Activated T-cell treated with anti-CD3 and anti-CD28 coated beads, Interleukin-2, amount 50 U/mL, for 48 hours (primary cell): Measurements from ENCODE around the gene TNNI3K.

ENCODE experiments used
- DNase-seq, 2 experiments: peaks; one replicate each; pipeline ENCODE4 v3.0.0-alpha.2; 2020

The TNNI3K gene

DNA sequence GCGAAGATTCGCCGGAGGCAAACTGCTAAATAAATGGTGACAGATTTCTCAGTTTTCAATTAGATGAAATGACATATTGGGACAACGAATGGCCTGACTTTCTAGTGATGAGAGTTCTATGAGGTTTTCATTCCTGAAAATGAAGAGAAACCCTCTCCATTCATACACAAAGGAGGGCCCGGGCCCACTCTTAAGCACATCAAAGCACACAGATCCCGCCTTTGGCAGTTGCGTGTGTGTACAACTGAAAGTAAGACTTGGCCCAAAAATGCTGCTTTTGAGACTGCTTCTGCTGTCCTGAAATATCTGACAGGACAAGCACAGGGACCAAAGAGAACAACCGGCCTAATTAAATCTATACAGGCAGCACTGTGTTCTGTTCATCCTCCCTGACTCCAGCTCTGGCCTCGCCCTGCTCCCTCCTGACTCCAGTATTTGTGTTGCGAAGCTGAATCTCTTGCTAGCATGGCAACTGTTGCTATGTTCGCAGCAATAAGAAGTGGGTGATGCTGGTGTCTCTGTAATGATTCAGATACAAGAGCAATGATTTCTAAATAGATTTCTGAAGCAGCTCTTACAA is 269.8 kb downstream of the TNNI3K start:
- no peak for DNase-seq

DNA sequence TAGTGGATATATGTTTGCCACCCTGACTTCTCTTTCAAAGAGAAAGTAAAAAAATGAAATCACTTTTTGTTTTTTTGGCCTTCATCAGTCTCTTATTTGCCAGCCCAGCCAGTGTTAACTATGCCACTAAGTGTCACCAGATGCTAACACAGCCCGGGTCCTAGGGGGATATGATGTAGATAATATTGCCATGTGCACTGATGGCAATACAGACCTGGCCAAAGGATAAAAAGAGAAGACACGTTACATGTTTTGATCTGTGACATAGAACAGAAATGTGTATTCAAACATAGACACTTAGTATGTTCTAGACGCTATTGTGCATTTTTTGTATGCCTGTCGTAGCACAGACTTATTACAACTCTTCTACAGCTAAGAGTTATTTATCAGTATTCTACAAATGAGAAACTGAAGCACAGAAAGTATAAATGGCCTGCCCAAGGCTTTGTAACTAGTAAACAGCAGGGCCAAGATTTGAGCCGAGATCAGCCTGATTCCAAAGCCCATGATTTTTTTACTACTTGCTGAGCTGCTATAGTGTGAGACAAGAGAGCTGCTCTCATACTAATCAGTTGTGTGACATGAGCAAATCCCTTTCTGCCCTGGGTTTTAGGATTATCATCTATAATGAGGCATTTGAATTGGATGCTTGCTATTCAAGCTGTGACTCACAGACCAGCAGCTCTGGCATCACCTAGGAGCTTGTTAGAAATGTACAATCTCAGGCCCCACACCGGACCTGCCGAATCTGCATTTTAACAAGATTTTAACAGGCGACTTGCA is 270.9 kb downstream of the TNNI3K start:
- DNase-seq = no peak

DNA sequence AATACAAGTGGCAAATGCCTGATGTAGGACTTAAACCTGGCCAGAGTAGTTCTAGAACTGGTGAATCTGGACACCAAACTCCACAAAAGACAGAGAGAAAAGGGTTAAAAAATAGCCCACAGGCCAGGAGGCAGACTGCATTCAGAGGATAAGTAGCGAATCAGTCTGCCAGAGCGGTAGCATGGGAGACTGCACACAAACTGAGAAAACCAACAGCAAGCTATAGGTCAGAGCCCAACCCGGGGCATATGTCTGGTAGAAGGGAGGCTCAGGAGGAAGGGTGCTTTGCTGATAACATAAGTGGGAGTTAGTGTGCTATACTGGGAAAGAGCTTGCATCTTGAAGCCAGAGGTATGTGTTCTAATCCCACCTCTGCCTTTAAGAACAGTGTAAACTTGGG is 273.3 kb downstream of the TNNI3K start:
- no peak for DNase-seq

DNA sequence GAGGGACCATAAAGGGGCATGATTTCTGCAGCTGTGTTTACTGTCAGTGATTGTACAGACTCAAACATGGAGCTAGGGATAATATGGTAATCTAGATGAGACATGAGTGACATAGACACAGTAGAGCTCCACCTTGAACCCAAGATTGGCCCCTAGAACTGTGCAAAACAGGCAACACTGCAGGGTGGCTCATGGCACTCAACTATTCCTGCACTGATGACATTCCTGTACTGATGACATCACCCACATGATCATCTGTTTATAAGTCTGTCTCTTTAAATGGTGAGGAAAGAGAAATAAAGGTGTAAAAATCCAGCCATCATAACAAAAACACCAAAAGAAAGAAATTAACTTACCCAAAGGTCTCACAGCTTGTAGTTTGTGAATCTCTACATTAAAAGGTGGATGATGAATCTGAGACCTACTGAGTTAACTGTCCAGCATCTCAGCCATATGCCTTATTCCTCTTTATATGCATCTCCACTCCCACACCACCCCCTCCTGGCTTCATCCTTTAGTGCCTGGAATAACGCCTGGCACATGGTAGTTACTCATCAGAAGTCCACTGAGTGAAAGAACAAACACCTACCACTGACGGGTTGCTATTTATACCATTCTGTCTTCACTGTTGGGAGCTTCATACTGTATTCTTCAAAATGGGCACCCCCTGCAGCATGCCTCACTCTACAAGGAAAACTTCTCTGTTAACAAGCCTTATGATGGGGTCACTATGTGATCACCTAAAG is 277.2 kb downstream of the TNNI3K start, which contains the start of gene LRRC53:
Gene LRRC53, minus strand, starts transcription at position 442 of the 746 bp plus-strand sequence. CDS start 29,262 bp downstream, outside the sequence.
- DNase-seq = no peak

DNA sequence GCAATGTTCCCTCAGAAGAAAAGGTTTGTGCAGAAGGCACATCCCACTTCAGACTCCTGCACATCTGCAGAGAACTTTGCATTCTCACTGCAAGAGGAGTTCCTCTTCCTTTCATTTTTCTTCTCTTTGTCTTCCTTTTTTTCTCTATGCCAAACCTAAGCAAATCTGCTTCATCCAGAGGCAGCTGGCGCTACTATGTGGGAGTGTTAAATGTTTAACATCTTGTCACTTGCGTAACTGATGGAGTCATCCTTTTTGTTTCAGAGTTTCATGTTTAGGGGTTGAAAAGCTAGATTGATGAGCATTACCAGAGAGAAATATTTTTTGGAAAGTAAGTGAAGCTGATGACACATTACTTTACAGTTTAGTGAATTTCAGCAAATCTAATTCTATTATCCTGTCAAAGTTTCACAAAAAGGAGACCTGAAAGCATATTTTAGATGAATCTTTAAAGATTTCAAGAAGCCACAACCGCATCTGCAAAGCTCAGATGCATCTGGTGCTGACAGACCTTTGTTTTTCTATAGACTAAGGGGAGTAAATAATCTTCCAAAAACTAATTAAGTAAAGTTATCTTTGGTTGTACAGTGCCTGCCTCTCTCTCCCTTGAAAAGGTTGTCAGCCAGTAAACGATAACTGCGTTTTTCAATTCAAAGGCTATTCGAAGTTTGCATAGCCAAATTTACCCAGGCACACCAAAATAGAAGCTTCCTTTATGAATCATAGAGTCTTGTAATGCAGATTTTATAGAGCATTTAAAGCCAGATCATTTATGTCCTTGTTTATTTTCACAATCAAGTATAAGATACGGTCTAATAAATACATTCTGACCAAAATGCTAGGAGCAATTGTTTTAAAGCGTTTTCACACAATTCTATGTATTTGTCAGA is 278.5 kb downstream of the TNNI3K start:
- DNase-seq = no peak

DNA sequence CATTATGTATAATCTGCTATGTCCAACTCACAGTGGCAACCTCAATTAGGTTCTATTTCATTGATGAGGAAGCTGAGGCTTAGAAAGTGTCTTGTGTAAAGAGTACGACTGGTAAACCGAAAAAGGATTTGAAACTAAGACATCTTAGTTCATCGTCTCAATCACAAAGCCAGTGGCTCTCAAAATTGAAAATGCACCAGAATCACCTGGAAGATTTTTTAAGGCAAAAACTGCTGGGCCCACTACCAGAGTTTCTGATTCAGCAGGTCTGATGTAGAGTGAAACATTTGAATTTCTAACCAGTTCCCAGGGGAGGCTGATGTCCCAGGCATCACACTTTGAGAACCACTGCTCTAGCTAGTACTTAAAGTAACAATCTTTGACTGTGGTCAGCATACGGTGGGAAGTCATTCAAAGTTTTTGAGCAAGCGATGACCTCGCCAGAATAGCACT is 282.4 kb downstream of the TNNI3K start:
- DNase-seq = no peak

DNA sequence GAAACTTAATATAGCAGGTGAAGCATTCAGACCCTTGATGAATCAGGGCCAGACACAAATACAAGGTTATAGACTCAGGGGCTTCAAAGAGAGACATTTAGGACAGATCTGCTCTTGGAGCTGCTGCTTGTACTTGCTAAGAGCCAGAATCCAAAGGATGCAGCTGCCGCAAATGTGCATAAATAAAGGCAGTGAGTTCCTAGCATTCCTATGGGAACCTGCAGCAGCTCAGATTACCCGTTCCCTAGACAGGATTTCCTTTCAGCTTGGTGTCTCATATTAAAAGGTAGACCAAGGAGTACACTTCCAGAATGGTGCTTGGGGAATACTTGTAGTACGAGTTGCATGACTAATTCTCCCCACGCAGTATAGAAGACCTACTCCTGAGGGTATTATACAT is 287.0 kb downstream of the TNNI3K start:
- DNase-seq = no peak

DNA sequence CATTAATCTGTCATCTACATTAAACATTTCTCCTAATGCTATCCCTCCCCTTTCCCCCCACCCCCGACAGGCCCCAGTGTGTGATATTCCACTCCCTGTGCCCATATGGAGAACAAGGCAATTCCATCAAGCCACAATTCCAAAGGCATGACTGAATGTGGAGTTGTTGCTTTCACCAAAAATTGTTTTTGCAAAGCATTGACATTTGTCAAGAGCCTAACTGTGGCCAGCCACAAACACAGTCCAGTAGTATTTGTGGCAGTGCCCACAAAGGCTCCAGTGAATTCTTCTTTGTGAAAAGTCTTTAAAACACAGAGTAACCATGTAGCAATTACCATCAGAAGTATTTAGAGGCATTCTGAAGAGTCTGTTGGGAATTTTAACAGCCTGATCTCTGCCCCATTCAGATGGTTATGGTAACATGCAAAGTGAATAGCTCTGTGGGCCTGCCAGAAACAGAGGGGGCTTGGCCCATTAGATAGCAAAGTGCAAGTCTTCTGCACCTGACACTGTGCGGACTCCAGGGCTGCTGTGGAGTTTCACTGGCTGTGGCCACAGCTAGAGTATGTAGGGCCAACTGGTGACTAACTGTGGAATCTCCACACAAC is 288.8 kb downstream of the TNNI3K start:
- DNase-seq = no peak

DNA sequence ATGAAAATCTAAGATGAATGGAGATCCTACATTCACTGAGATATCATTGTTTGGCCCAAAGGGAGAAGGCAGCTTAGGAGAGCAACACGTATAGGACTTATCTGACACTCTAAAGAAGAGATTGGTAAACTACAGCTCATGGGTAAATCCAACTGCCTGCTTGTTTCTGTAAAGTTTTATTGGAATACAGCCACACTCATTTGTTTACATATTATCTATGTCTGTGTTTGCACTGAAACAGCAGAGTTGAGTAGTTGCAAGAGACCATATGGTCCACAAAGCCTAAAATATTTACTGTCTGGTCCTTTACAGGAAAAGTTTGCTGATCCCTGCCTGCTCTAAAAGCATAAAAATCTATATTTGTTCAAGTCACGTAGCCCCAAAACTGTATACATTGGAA is 291.5 kb downstream of the TNNI3K start:
- no peak for DNase-seq

DNA sequence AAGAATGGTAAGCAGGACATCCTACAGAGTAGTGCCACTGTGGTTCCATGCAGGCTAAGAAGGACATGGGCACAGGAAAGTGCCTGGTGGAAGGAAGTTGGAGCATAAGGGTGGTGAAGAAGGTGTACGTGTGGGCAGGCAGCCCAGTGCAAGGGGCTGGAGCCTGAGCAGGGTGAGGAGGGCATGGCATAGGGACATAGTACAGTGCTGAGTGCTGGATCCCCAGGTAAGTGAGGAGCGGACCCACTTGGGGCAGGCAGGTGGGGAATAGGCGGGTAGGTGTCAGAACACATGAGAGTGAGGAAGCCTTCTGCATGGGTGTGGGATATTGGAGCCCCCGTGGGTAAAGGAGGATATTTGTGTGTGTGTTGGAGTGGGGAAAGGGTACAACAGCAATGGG is 292.9 kb downstream of the TNNI3K start:
- no peak for DNase-seq

DNA sequence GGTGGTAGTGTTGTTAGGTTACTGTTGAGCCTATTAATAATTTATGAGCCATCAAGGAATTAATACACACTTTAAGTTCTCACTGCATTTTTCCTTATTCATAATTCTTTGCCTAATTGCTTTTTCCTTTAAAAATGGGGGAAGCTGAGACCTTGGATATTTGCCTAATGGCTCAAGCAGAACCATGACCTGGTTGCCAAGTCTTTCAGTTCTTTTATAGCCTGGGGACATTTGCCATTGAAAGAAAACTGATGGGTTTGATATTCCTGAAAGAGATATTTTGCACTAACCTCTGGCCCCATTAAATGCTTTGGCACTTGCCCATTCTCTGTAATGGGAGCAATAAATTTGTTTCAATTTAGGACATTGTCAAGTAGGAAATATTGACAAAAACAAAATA is 295.7 kb downstream of the TNNI3K start:
- DNase-seq = no peak

DNA sequence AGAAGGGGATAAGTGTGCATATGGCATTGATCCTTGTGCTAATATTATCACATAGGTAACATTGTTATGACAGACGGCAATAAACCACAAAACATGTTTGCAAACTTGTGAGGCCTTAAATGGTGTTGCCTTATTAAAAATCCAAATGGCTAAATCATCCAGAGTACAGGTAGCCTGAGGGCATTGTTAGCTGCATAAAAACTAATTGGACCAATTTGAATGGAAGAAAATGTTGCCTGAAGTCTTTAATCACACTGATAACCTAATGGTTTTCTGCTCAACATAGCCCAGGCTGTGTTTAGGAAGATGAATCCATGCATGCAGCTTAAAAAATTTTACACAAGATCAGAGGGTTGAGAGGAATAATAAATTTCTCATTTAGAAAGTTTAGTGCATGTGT is 296.6 kb downstream of the TNNI3K start:
- DNase-seq = no peak

DNA sequence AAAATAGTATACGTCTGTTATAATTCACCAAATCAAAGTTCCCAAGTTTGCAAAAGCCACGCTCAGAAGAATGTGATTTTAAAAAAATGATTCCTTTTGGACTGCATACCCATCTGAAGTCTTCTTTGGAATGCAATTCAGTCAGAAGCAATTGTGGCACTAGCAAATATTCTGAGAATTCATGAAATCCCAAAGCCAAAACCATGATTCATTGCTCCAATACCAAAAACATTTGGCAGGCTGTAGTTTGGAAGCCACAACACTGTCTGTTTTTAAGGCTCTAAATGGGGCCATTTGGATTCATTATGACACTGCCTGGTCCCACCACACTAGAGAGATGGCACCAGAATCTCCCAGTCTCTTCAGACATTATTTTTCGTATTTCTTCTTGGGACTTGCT is 299.1 kb downstream of the TNNI3K start:
- DNase-seq = no peak

DNA sequence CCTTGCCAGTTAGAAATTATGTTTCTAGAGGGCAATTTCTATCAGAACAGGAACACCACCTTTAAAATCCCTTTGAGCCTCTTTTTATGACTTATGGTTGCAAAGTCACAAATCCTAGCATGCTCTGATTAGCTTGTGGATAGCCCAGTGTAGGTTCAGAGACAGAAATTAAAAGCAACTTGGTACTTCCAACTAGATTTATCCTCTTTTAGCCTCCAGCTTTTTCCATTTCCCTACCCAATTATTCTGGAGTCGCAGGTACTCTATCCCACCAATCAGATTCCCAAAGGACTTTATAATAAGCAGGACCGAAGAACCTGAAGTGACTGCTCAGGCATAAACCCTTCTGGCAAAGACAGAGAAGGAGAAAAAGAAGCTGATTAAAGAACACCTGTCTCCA is 310.6 kb downstream of the TNNI3K start:
- DNase-seq = no peak

DNA sequence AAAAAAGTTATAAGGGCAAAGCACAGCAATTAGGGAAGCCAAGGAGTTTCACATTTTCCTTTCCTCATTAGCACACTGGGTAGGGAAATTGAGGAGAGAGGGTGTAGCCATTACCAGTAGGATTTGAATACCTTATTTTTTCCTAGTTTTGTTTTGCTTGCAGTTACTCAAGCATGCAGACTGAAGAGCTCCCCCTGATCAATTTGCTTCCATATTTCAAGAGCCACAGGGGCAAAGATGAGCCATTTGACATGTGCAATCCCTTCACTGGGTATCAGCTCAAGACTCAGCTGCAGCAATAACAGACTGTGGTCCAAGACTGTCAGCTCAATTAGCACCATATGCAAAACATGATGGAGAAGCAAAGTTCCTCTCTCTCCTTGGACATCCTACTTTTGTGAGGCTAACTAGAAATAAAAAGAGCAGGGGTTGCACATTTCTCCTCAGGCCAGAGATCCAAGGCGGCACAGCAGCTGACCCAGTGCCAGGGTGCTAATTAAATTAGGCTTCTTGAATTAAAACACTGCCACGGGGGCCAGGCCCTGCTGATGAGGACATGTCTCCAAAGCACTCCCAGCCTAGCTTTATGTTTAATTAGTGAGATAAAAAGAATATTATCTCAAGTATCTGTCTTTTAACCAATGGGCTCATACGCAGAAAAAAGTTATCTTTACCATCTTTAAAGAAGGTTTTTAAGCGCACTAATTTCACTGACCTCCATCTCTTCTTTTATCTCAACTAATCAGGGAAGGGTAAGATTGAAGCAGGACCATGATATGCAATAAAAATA is 314.0 kb downstream of the TNNI3K start:
- DNase-seq = no peak

DNA sequence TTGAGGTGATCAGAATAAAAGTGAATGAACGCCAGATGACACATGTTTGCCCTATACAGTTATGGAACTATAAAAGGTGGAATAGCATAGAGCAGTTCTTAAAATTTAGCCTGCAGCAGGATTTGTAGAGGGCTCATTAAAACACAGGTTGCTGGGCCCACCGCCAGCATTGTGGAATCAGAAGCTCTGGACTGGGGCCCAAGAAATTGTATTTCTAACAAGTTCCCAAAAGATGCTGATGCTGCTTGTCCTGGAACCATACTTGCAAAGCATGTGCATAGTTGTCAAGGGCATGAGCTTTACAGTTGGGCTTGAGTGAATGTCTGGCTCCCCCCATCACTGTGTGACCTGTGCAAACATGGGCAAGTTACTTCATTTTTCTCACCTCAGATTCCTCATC is 314.7 kb downstream of the TNNI3K start:
- no peak for DNase-seq

DNA sequence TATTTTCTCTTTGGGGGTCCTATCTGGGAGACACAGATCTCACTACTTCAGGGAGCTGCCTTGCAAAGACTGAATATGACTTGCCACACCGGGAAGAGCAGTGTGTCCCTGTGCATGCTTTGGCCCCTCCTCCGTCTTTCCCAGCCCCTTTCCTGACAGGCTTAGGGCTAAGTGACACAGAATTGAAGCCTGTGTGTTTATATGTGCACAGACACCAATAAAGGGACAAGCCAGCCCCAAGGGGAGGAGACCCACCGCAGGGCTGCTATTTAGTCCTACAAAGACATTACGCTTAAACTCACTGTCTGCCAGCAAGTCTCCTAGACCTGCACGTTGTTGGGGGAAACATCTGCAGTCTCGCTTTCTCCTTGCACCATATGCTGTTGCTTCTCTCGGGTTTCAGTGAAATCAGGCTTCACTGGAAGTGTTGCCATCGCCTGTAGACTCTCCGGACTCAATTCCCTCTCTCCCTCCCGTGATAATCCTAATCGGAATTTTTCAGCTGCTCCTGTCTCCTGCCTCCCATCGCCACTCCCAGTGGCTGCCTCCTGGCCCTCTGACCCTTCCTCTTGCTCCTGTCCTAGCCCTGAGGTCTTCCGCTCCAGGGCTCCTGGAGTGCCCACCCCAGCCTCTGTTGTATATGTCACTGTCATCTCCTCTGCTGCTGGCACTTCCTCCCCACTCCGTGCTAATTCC is 335.8 kb downstream of the TNNI3K start:
- DNase-seq = no peak

DNA sequence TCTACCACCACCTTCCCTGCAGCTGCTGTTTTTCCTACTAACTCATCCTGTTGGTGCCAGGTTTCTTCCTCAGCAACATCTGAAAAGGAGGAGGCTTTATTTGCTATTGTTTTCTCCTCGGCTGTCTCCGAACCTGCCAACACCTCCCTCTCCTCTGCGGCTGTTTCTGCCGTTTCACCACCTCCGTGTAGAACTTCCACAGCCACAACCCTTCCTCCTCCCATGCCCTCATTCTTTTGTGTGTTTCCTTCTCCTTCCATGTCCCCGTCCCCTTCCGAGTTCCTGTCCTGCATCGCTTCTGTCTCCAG is 336.3 kb downstream of the TNNI3K start:
- DNase-seq = no peak

DNA sequence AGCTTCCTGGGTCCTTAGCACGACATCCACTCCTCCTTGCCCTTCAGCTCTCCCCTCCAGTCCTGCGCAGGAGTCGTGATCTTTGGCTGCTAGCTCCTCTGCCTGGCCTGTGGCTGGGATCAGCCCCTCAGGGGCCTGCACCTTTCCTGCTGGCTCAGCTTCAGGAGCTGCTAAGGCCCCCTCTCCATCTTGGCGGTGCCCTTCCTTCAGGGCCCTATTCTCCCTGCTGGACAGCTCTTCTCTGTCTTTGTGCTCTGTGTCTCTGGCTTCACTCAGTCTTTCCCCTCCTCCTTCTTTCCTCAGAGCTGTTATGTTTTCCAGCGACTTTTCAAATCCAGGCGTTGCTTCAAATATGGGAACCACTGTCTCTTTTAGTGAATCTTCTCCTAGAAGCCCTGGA is 336.7 kb downstream of the TNNI3K start:
- no peak for DNase-seq

DNA sequence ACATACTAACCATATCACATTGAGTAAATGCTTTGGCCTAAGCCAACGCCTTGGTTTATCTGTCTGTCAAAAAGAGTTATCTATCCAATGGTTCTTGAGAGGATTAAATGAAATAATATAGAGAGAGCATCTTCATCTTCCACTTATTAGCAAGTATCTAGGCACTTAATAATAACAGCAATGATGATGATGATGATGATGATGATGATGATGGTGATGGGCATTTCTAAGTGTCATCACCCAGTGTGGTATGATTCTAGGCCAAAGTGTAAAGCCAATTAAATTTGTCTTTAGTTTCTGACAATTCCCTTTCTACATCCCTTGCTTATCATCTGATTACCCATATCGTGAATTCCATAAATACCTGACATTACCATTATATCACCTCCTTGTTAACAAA is 342.9 kb downstream of the TNNI3K start:
- DNase-seq = no peak

DNA sequence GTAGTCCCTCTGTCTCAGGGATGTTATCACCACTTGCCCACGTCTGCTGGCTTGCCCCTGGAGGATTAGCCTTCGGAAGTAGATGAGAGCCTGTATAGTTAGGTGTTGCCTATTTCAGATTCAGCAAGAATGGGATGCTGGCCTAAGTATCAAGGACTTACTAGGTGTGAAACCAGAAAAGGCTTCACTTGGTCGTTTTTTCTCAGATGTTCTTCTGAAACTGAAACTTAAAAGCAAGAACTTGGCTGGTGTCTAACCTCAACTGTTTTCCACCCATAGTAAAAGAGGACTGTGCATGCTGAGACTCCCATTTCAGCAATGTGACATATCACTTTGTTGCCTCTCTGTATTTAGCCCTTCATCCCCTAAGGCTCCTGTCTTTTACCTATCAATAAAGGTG is 344.2 kb downstream of the TNNI3K start:
- no peak for DNase-seq
